NCI-H82 treated with DMSO at 0.1 percent for 48 hours (cell line): ENCODE measurements around the gene CLSTN2.

Experiments used
- DNase-seq: peaks from one replicate; lab custom pipeline; 2025; ENCODE audit not compliant: unreplicated experiment; lab: John Stamatoyannopoulos, UW

The CLSTN2 gene

DNA sequence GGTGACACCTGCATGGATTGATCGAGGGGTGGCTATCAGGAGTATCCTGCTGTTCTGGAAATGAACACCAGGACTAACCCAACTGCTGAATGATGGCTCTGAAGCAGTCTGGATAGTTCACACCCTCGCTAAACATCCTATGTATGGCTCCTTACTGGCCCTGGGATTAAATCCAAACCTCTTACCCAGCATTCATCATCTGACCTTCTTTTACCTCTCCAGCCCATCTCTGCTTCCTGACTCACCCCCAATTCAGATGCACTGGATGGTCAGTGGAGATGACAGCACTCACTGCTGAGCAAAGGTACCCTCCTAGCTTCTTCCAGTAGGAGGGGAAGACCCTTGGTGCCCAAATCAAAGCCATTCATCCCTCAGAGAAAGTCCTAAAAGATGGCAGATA, 507.6 kb downstream of the CLSTN2 start:
- DNase-seq = no peak

GRCh38 chr3:140443073-140443472, 508.1 kb downstream of the CLSTN2 start:
- no peak for DNase-seq

- no peak for DNase-seq
Measured at GRCh38 chr3:140443806-140444205, 508.8 kb downstream of the CLSTN2 start.

DNA sequence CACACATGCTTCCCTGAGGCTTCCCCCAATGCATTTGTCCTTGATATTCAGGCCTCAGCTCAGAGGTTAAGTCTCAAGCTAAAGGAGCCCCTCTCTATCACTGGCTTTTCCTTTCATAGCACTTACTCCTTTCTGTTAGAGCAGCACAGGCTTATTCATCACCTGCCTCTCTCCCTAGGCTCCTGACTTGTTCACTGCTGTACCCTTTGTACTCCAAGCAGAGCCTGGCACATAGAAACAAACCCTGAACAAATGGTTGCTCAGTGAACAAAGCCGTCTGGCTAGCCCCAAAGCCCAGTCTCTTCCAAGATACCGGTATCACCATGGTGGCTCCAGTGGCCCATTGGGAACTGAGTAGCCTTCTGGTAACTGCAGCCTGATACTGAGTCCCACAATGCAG, 511.7 kb downstream of the CLSTN2 start:
- no peak for DNase-seq

GRCh38 chr3:140447136-140447535, 512.2 kb downstream of the CLSTN2 start:
- no peak for DNase-seq

GRCh38 chr3:140448001-140448400, 513.0 kb downstream of the CLSTN2 start:
- no peak for DNase-seq

- DNase-seq = no peak
Measured at GRCh38 chr3:140449413-140450256, 514.6 kb downstream of the CLSTN2 start.

- no peak for DNase-seq
Measured at GRCh38 chr3:140453750-140454149, 518.8 kb downstream of the CLSTN2 start.

GRCh38 chr3:140455521-140456214, 520.7 kb downstream of the CLSTN2 start:
- no peak for DNase-seq

DNA sequence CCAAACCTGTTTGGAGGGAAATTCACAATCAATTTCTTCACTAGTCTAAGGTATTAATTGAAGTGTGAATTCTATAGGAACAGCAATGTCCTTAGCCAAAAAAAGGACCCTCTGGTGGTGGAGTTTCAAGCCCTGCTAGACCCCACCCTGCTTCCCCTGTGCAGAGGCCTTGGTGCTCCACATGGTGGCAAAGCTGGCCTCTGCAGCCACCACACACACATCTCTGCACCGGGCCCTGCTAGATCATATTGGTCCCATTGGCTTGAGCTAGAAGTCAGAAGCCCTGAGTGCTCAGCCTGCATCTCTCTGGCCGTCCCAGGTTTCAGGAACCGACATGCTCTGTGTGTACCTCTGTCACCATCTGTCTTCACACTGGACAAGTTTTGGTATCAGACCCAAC, 522.0 kb downstream of the CLSTN2 start:
- DNase-seq = no peak

DNA sequence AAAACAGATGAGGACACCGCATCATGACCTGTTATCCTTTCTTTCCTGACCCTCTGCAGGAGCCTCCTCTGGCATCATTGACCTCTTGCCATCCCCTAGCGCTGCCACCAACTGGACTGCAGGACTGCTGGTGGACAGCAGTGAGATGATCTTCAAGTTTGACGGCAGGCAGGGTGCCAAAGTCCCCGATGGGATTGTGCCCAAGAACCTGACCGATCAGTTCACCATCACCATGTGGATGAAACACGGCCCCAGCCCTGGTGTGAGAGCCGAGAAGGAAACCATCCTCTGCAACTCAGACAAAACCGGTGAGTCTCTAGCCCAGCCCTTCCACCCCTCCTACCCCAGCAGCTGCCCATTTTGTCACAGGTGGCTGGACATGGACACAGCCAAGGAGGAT, 524.5 kb downstream of the CLSTN2 start:
- no peak for DNase-seq

DNA sequence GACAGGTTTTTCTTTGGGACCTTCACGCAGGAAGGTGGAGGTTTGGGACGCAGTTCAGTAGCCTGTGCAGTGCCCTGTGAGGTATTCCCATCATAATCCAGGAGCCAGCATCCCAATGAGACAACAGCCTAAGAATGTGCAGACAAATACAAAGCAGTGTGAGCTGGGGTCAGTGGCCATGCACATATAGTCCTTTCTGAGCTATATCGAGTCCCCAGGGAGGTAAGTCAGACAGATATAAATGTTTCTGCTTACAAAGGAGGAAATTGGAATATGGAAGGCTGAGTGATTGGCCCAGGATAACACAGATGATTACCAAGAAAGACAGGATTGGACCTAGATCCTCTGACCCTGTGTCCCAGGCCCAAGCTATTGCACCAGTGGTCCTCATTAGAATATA, 526.3 kb downstream of the CLSTN2 start:
- no peak for DNase-seq

DNA sequence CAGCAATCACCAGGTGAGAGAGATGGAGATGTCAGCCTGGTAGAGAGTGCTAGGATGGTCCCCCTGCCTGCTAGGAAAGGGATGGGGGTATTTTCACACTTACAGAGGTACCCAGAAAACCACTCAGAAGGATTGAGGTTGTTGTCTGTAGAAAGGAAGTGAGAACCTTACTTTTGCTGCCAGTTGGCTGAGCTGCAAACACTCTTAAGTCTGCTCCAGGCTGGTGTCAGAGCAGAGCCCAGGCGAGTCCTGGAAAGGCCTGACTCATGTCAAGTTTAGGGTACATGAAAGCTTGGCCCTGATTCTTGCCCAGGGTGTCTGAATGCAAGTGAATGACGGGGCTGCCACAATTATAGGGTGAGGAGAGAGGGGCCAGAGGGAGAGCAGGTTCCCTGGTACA, 528.4 kb downstream of the CLSTN2 start:
- DNase-seq = no peak

DNA sequence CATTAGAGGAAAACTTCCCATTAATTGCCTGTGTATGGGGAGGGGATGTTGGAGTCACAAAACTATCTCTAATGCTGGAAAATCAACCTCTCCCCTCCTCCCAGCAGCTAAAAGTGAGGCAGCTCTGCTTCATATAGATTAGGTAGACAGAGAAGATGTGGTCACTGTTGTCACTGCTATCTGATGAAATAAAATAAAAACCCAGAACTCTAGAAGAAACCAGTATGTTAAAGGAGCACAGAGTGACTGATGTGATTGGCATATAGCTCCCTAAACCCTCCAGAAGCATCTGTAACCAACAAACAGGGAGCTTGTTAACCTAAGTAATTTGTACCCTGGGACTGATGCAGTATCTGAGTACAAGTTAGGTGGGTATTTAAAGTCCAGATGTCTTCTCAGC, 531.0 kb downstream of the CLSTN2 start:
- DNase-seq = no peak

DNA sequence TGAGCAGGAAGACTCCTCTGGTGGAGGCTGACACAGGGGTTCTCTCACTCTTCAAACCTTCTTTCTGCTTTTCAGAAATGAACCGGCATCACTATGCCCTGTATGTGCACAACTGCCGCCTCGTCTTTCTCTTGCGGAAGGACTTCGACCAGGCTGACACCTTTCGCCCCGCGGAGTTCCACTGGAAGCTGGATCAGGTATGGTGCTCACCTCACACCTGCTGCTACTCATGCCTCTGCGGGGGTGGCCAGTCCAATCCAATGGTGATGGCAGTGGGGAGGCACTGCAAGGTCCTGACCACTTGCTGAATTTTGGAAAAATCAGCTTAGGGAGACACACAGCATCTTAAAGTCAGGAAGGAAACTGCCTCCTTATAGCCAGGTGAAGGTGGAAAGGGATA, 531.5 kb downstream of the CLSTN2 start:
- no peak for DNase-seq

DNA sequence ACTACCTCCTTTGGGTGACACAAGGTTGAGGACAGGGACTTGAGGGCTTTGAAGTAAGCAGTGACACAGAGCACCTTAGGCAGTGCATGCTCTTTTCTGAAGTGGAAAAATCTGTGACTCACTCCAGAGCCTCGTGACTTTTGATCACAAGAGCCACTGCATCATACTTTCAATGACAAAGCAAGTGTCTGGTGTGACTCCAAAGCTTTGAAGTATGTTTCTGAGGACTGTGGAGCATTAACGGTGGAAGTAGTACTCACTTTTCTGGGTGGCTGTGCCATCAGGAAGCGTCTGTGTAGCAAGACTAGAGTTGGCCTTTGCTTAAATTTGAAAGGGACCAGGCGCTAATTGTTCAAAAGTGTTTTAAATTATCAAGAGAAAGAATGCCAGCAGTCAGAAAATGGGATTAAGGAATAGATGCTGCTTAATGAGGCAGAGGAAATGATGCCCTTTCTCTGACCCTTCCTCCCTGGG, 532.2 kb downstream of the CLSTN2 start:
- no peak for DNase-seq

- peak; percentile 66 for DNase-seq
Measured at GRCh38 chr3:140467796-140468315, 532.9 kb downstream of the CLSTN2 start.

- DNase-seq = no peak
Measured at GRCh38 chr3:140468407-140468806, 533.4 kb downstream of the CLSTN2 start.

DNA sequence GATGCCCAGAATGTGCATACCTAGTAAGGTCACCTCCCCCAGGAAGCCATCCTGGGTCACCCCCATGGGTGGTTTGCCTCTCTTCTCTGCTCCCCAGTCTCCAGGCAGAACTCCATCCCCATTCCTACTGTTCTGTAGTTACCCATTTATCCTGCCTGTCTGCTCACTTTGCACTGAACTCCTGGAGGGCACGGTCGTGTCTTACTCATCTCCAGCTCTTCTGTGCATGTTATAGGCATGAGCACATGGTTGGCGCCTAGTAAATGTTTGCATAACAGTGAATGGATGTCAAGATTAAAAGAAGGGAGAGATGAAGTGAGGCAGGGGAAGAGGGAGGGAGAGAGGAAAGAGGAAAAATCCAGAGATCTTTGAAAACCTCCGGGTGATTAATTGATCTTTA, 534.5 kb downstream of the CLSTN2 start:
- no peak for DNase-seq

- DNase-seq = no peak
Measured at GRCh38 chr3:140470211-140470610, 535.2 kb downstream of the CLSTN2 start.

- peak; percentile 78 for DNase-seq
Measured at GRCh38 chr3:140470962-140471361, 536.0 kb downstream of the CLSTN2 start.
